GM12872 (cell line): ENCODE measurements around the gene AKAP8L.

Experiments
- CTCF ChIP-seq: IDR thresholded peaks from 3 replicates; pipeline ENCODE4 v1.5.1; 2011; ENCODE audit warnings: low read depth, mild to moderate bottlenecking, low read length, moderate library complexity; ENCODE audit not compliant: insufficient read depth

AKAP8L gene

GRCh38 chr19:15330801-15331418, 87.9 kb downstream of the AKAP8L start:
- TF ChIP-seq CTCF, result no peak
